ACHN (cell line): Measurements from ENCODE around the gene NXT2.
"Not testable (repeated sequence)": the region's sequence is repeated elsewhere in the genome, so short reads cannot be mapped to it uniquely, and the experiment has no call there.

Experiments
- DNase-seq: peaks from one replicate; pipeline ENCODE4 v3.0.0-alpha.2; 2015
- in situ Hi-C: cut with HindIII; loops from 2 replicates; pipeline ENCODE4 v1.10.0; 2017; ENCODE audit warnings: low sequenced_read_pairs, low pct_ligation_motif_present, low pct_unique_long_range_greater_than_20kb

NXT2 gene

GRCh38 chrX:109536439-109537323 is at the start of gene NXT2:
Gene NXT2 (plus strand): TSS chrX:109536844. CDS start chrX:109537007, 163 bp downstream.
- peak; percentile 83 for DNase-seq
- in situ Hi-C loops: no loop called here

GRCh38 chrX:109487640-109488039 is 49.0 kb upstream of the NXT2 start:
- in situ Hi-C loops: no loop called here
- no peak for DNase-seq

- in situ Hi-C loops: no loop called here
- no peak for DNase-seq
Measured at GRCh38 chrX:109489174-109489573, 47.5 kb upstream of the NXT2 start.

- in situ Hi-C loops: no loop called here
- no peak for DNase-seq
Measured at GRCh38 chrX:109498434-109498833, 38.2 kb upstream of the NXT2 start.

- no peak for DNase-seq
- in situ Hi-C loops: no loop called here
Measured at GRCh38 chrX:109501176-109501575, 35.5 kb upstream of the NXT2 start.

- in situ Hi-C loops: no loop called here
- DNase-seq: no peak
Measured at GRCh38 chrX:109508915-109509314, 27.7 kb upstream of the NXT2 start.

- DNase-seq: no peak
- in situ Hi-C loops: no loop called here
Measured at GRCh38 chrX:109511113-109511512, 25.5 kb upstream of the NXT2 start.

GRCh38 chrX:109519001-109519400 is 17.6 kb upstream of the NXT2 start:
- DNase-seq: no peak
- in situ Hi-C loops: no loop called here

- in situ Hi-C loops: no loop called here
Measured at GRCh38 chrX:109533005-109533404, 3.6 kb upstream of the NXT2 start.

GRCh38 chrX:109533631-109534030 is 3.0 kb upstream of the NXT2 start:
- no peak for DNase-seq
- in situ Hi-C loops: no loop called here

More at GRCh38 chrX:109533005-109533404, 3.6 kb upstream of the NXT2 start:
- DNase-seq: no peak

GRCh38 chrX:109534933-109535332 is 1.7 kb upstream of the NXT2 start:
- no peak for DNase-seq
- in situ Hi-C loops: no loop called here

- in situ Hi-C loops: no loop called here
Measured at GRCh38 chrX:109535578-109535977, 1.1 kb upstream of the NXT2 start.

GRCh38 chrX:109537324-109537665 is 651 bp downstream of the NXT2 start:
- in situ Hi-C loops: no loop called here
- DNase-seq: peak; percentile 32

More at GRCh38 chrX:109535578-109535977, 1.1 kb upstream of the NXT2 start:
- DNase-seq: no peak

GRCh38 chrX:109539007-109539406 is 2.4 kb downstream of the NXT2 start:
- DNase-seq, in situ Hi-C loops: not testable (repeated sequence)

- in situ Hi-C loops: no loop called here
- DNase-seq: no peak
Measured at GRCh38 chrX:109553862-109554261, 17.2 kb downstream of the NXT2 start.

GRCh38 chrX:109576083-109576482 is 39.4 kb downstream of the NXT2 start:
- in situ Hi-C loops: not testable (repeated sequence)

GRCh38 chrX:109577055-109577454 is 40.4 kb downstream of the NXT2 start:
- no peak for DNase-seq
- in situ Hi-C loops: no loop called here

More at GRCh38 chrX:109576083-109576482, 39.4 kb downstream of the NXT2 start:
- DNase-seq: not testable (repeated sequence)

- no peak for DNase-seq
- in situ Hi-C loops: no loop called here
Measured at GRCh38 chrX:109578916-109579315, 42.3 kb downstream of the NXT2 start.

- in situ Hi-C loops: no loop called here
- no peak for DNase-seq
Measured at GRCh38 chrX:109585488-109585887, 48.8 kb downstream of the NXT2 start.

- no peak for DNase-seq
- in situ Hi-C loops: no loop called here
Measured at GRCh38 chrX:109590176-109590575, 53.5 kb downstream of the NXT2 start.
